ENCODE data around the gene NSMF.
"Not testable (repeated sequence)": the region's sequence is repeated elsewhere in the genome, so short reads cannot be mapped to it uniquely, and the experiment has no call there.

Gene NSMF

GRCh38 chr9:137457406-137458193, 1.5 kb downstream of the NSMF start:
- DNase-seq (ENCODE audit: low read depth in 3 of 3): no peak

DNA sequence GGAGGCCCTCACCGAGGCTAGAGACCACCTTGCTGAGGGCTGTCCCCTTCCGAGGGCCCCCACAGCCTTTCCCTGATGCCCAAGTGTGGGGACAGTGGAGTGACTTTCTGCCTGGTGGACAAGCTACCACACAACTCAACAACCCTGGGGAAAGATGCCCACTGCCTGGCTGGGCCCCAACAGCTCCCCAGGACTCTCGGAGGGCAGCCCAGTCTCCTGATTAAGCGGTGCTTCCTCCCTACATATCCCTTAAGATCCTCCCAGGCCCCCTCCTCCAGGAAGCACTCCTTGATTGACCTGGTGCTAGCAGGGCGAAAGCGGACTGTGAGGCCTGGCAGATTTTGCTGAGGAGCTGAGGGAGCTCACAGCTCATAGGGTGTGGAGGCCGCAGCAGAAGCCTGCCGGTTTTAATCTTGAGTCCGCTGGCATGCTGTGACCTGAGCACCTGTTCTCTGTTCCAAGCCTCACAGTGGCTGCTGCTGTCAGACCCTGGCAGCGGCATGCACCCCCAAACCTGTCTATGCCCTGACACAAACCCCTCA, 2.2 kb downstream of the NSMF start:
- no peak for DNase-seq (ENCODE audit: low read depth in 3 of 3)

GRCh38 chr9:137456061-137456863, 2.9 kb downstream of the NSMF start:
- no peak for DNase-seq (ENCODE audit: low read depth in 3 of 3)

DNA sequence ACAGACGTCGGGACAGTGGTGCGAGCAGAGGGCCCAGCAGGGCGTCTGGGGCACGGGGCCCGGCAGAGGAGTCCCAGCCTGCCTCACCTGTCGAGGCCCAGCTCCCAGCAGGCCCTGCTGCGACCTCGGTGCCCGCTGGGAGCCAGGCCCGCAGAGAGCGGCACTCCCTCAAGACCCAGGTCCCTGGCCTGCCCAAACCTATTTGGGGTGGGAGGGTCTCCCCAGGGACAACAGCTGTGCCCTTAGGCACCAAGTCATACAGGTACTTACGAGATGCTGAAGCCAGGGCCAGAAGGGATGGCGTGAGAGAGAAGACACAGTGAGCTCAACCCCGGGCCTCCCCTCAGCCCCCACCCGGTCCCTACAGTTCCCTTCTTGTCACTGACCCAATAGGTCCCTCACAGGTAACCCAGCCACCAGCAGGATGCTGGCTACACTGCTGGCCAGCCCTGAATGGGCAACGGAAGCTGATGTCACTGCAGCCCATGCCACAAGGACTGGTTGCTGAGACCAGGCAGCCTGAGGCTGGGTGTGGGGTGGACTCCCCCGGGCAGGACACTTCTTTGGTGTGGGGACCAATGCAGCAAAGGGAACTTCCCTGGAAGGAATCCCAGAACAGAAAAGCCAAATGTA, 3.7 kb downstream of the NSMF start:
- no peak for DNase-seq (ENCODE audit: low read depth in 3 of 3)

DNA sequence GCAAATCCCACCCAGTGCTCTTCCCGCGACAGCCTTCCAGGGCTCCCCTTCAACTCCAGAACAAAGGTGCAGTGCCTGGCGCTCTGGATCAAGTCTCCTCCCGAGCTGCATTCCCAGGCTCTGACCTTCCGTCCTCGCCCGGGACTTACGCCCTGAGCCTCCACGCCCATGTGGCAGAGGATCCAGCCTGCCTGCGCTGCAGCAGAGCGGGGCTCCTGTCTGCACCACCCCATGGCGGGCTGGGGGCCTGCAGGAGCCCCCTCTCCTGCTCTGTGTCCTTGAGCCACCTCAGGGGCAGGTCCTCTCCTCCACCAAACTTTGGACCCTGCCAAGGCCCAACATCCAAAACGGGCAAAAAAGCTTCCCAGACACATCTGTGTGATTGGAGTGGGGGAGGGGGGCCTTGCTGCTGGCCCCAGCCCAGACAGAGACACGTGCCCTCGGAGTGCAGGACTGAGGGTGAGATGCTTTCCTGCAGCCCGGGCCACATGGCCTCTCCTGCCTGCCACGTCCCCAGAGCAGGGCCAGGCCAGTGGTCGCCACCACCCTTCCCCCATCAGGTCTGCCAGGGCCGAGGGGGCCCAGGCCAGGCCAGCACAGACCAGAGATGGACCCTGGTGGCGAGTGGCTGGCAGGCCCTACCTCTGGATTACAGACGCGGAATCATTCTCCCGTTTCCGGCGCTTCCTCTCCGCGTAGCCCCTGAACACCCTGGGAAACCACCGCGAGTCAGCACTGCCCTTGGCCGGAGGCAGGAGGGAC, 4.4 kb downstream of the NSMF start:
- DNase-seq (ENCODE audit: low read depth in 3 of 3): no peak

GRCh38 chr9:137454145-137454596, 5.0 kb downstream of the NSMF start:
- peak in 2 of 3 donors; percentile 29 to 61 for DNase-seq (ENCODE audit: low read depth in 3 of 3)

GRCh38 chr9:137453643-137454081, 5.5 kb downstream of the NSMF start:
- peak in 2 of 3 donors; percentile 47 to 59 for DNase-seq (ENCODE audit: low read depth in 3 of 3)

DNA sequence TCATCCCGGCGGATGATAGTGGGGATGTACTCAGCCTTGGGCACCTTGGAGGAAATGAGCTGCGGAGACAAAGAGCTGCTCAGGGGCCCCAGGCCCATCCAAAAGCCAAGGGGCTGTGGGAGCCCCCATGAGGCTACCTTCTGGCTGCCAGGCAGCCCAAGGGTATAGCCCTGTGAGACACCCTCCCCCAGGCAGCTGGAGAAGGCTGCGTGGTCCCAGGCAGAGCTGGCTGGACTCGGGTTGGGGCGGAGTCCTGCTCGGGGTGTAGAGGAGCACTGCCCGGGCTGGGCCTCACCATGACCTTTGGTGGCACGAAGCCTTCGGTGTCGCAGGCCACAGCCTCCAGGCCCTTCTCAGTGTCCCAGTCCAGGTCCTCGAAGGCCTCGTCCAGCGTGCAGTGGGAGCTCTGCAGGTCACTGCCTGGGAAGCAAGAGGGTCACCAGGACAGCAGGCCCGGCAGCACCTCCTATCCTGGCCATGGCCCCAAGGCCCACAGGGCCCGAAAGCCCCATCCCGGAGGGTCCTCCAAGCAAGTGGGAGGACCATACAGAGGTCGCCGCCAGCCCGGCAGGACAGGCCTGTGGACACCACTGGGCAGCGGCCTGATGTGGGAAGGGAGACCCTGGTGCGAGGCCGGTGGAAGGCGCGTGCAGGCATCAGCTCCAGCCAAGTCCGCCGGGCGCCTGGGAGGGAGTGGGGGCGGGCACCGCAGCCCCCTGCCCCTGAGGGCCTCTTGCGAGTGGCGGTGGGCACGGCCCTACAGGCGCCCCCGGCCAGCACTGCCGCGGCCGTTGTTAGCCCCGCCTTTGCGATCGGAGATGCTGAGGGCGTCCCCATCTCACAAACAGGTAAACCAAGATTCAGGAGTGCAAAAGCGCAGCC, 6.1 kb downstream of the NSMF start:
- no peak for DNase-seq (ENCODE audit: low read depth in 3 of 3)

DNA sequence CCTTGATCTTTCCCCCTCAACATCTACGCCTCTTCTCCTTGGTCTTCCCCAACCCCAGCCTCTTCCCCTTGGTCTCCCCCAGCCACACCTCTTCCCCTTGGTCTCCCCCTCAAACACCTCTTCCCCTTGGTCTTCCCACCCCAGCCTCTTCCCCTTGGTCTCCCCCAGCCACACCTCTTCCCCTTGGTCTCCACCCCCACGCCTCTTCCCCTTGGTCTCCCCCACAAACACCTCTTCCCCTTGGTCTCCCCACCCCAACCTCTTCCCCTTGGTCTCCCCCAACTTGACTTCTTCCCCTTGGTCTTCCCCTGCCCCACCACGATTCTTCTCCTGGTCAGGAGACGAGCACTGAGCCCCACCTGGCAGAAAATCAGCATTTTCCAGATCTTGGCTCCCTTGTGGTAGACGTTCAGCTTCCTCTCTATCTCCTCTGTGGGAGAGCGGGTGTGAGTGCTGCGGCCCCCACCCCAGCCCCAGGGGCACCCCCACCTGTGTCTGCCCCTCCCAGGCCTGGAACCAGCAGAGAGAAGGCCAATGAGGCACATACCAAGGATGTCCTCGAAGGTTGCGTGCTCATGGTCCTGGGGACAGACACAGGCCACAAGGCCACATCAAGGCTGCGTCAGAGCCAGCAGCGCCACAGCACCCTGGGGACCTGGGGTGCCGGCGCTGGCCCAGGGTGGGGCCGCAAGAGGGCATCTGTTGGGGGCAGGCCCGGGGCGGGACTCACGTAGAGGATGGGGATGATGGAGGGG, 7.0 kb downstream of the NSMF start:
- DNase-seq (ENCODE audit: low read depth in 3 of 3): no peak

DNA sequence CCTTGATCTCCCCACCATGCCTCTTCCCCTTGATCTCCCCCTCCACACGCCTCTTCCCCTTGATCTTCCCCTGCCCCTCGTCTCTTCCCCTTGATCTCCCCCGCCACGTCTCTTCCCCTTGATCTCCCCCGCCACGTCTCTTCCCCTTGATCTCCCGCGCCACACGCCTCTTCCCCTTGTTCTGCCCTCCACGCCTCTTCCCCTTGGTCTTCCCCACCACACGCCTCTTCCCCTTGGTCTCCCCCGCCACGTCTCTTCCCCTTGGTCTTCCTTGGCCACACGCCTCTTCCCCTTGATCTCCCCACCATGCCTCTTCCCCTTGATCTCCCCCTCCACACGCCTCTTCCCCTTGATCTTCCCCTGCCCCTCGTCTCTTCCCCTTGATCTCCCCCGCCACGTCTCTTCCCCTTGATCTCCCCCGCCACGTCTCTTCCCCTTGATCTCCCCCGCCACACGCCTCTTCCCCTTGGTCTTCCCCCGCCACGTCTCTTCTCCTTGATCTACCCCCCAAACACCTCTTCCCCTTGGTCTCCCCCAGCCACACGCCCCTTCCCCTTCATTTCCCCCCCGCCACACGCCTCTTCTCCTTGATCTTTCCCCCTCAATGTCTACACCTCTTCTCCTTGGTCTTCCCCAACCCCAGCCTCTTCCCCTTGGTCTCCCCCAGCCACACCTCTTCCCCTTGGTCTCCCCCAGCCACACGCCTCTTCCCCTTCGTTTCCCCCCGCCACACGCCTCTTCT, 7.7 kb downstream of the NSMF start:
- not testable (repeated sequence) for DNase-seq (ENCODE audit: low read depth in 3 of 3)

GRCh38 chr9:137450539-137451222, 8.5 kb downstream of the NSMF start:
- not testable (repeated sequence) for DNase-seq (ENCODE audit: low read depth in 3 of 3)

DNA sequence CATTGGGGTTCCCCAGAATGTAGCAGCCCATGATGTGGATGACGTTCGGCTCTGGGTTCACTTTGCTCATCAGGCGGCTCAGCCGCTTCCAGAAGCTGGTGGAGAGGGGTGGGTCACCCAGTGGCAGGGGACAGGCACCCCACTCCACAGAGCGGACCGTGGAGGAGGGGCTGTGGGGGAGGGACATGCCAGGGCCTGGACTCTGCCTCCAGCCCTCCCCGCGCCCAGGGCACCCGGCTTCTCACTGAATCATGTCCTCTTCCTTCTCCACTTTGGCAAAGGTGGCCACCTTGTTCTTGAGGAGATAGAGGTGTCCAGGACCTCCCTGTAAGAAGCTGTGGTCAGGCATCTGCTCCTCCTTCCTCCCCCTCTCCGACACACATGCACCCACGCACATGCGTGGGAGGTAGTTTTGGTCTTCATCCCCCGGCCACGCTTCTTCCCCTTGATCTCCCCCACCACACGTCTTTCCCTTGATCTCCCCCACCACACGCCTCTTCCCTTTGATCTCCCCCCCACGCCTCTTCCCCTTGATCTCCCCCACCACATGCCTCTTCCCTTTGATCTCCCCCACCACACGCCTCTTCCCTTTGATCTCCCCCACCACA, 9.1 kb downstream of the NSMF start:
- no peak for DNase-seq (ENCODE audit: low read depth in 3 of 3)

DNA sequence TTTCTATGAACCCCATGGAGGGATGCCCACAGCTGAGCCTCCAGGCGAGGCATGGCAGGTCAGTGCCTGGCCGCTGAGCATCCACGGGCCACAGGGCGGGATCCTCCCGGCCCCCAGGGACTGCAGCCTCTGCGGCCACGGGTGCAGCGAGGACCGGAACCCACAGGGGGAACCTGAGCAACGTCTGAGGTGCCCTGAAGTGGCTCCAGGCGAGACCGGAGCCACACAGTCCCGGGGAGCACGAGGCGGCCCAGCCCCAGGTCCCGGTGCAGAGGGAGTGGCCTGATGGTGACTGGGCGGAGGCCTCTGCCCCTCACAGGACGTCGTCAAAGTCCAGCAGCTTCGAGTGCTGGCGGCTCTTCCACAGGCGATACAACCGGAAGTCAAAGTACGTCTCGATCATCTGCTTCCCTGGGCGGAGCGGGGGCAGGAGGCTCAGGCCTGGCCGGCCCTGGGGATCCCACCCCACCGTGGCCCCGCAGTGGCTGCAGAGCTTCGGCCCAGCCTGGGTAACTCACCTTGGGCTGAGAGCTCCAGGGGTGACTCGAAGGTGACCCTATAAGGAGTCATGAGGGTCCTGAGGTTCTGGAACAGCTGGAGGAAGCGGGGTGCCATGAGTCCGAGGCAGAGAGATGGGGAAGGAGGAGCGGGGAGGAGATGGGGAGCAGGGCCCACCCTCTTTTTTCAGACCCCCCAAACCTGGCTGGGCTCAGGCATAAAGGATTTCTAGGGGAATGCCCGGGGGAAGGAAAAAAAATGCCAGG, 9.9 kb downstream of the NSMF start:
- DNase-seq (ENCODE audit: low read depth in 3 of 3): no peak

DNA sequence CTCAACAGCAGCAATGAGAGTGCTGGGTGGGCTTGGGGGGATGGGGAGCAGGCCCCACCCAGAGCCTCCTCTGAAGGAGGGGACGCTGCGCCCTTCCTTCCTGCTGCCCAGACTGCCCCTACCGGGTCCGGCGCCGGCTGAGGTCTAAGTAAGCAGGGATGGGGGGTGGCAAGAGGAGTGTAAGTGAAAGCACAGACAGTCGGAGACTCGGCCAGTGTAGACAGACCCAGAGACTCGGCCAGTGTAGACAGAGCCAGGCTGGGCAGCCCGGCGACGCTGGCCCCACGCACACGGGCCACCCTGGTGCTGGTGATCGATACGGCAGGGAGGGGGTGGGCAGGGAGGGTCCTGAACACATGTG, 10.6 kb downstream of the NSMF start:
- no peak for DNase-seq (ENCODE audit: low read depth in 3 of 3)

- no peak for DNase-seq (ENCODE audit: low read depth in 3 of 3)
These were observed 11.2 kb downstream of the NSMF start for GRCh38 chr9:137447722-137448601.

GRCh38 chr9:137446851-137447471, 12.2 kb downstream of the NSMF start:
- no peak for DNase-seq (ENCODE audit: low read depth in 3 of 3)

All from stimulated activated CD4-positive, alpha-beta T cell treated with anti-CD3 and anti-CD28 coated beads, TNF-alpha, amount 100 ng/mL, for 48 hours (primary cell).